ENCODE results near the gene FPR1.

Gene FPR1

DNA sequence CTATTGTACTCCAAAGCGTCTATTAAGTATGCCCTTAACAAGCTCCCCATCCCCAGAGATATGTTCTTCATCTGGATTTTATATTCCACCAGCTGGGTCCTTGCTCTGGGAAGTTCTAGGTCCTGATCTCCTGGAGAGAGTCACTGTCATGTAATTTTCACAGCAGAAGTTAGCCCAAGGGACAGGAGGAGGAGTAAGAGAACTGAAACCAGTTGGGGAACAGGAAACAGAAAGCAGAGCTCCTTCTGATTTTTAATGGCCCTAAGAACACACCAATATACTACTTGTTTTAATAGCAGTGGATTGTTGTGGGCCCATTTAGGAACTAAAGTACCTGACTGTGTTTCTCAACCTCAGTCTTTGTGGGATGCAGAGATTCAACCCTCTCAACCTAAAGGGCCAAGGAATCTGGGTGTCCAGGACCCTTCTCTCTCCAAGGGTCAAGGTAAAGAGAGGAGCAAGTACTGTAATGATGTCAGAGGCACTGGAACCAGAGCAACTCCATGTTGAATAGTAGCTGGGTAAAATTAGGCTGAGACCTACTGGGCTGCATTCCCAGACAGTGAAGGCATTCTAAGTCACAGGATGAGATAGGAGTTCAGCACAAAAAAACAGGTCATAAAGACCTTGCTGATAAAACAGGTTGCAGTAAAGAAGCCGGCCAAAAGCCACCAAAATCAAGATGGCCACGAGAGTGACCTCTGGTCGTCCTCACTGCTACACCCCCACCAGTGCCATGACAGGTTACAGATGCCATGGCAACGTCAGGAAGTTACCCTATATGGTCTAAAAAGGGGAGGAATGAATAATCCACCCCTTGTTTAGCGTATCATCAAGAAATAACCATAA is 35.2 kb upstream of the FPR1 start:
- no peak for DNase-seq (ENCODE audit: low read depth)
- no peak overlapping the region for H3K4me3 ChIP-seq (ENCODE audit: low read depth, low read length)
- TF ChIP-seq, protein P1, sequence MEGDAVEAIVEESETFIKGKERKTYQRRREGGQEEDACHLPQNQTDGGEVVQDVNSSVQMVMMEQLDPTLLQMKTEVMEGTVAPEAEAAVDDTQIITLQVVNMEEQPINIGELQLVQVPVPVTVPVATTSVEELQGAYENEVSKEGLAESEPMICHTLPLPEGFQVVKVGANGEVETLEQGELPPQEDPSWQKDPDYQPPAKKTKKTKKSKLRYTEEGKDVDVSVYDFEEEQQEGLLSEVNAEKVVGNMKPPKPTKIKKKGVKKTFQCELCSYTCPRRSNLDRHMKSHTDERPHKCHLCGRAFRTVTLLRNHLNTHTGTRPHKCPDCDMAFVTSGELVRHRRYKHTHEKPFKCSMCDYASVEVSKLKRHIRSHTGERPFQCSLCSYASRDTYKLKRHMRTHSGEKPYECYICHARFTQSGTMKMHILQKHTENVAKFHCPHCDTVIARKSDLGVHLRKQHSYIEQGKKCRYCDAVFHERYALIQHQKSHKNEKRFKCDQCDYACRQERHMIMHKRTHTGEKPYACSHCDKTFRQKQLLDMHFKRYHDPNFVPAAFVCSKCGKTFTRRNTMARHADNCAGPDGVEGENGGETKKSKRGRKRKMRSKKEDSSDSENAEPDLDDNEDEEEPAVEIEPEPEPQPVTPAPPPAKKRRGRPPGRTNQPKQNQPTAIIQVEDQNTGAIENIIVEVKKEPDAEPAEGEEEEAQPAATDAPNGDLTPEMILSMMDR (IDR thresholded peaks at IDR 0.05; ENCODE audit: control insufficient read depth, extremely low read depth, insufficient read depth), result no peak

DNA sequence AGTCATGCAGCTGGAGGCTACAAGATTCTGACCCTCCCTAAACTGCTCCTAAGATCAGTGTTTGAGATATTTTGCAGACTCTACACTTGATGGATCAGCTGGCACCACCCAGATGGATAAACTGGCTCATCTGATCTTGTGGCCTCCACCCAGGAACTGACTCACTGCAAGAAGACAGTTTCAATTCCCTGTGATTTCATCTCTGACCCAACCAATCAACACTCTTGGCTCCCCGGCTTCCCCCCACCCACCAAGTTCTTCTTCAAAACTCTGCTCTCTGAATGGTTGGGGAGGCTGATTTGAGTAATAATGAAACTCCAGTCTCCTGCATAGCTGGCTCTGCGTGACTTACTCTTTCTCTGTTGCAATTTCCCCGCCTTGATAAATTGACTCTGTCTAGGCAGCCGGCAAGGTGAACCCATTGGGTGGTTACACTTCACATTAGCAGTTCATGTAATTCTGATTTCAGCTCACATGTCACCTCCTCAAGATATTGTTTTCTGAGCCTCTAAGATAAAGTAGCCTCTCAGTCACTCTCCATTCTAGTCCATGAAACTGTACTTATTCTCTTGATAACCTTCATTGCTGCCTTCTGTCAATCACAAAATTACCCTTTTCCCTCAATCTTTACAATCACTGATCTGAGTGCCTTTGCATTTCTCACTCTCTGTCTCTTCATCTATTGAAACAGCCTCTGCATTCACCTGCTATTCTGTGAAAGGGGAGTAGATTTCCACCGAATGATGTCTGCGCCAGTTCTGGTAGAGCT is 33.4 kb upstream of the FPR1 start:
- no peak for DNase-seq (ENCODE audit: low read depth)
- TF ChIP-seq, protein P1 (IDR thresholded peaks at IDR 0.05; ENCODE audit: control insufficient read depth, extremely low read depth, insufficient read depth), result no peak
- no peak overlapping the region for H3K4me3 ChIP-seq (ENCODE audit: low read depth, low read length)

DNA sequence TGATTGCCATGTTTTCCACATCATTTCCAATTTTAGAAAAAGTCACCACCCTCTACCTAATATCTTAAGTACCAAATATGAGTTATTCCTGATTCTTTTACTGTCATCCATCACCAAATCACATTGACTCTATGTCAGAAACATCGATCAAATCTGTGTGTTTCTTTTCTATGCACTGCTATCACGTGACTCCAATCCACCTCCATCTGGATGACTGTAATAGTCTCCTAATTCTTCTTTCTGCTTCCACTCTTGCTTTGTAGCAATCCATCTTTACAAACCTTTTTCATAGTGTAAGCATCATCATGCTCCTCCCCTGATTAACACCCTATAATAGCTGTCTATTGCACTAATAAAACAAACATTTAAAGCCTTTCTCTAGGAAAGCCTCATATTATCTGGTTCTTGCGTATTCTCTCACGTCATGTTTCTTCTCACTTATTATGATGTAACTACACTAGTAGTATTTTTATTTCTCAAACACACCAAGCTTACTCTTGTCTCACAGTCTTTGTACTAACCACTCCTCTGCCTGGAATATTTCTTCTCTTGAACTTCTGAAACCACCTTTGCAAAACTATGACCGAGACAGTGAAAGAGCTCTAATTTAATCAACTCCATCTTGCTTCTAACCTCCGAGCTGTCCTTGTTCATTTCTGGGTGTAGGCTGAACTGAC is 32.6 kb upstream of the FPR1 start:
- no peak overlapping the region for H3K4me3 ChIP-seq (ENCODE audit: low read depth, low read length)
- TF ChIP-seq, protein P1 (IDR thresholded peaks at IDR 0.05; ENCODE audit: control insufficient read depth, extremely low read depth, insufficient read depth), result no peak
- DNase-seq (ENCODE audit: low read depth), result no peak

DNA sequence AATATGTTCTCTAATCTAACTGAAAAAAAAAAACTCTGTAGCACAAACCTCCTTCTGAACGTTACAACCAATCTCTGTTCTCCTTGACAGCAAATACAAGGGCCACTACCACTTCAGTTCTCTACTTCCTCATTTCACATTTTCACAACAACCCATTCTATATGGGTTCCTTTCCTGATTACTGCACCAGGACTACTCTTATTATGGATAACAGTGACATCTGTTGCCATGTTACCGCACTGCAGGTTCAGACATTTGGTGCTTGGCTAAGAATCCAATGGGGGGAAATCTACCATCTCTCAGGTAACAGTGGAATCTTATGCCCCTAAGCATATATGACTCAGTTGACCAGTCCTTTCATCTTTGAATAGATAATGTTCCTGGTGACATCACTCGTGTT is 31.7 kb upstream of the FPR1 start:
- no peak for DNase-seq (ENCODE audit: low read depth)
- no peak overlapping the region for H3K4me3 ChIP-seq (ENCODE audit: low read depth, low read length)
- TF ChIP-seq, protein P1 (IDR thresholded peaks at IDR 0.05; ENCODE audit: control insufficient read depth, extremely low read depth, insufficient read depth), result peak; percentile 53

DNA sequence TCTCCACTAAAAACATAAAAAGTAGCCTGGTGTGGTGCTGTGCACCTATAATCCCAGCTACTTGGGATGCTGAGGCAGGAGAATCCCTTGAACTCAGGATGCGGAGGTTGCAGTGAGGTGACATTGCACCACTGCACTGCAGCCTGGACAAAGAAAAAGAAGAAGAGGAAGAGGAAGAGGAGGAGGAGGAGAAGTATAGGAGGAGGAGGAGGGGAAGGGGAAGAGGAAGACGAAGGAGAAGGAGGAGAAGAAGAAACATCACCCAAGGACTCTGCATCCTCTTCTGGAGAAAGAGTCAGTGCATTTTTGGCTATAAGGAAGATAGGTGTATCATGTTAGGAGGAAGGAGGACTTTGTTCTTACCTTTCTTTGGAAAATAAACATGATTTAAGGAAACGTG is 30.3 kb upstream of the FPR1 start:
- no peak overlapping the region for H3K4me3 ChIP-seq (ENCODE audit: low read depth, low read length)
- TF ChIP-seq, protein P1 (IDR thresholded peaks at IDR 0.05; ENCODE audit: control insufficient read depth, extremely low read depth, insufficient read depth), result no peak
- no peak for DNase-seq (ENCODE audit: low read depth)

DNA sequence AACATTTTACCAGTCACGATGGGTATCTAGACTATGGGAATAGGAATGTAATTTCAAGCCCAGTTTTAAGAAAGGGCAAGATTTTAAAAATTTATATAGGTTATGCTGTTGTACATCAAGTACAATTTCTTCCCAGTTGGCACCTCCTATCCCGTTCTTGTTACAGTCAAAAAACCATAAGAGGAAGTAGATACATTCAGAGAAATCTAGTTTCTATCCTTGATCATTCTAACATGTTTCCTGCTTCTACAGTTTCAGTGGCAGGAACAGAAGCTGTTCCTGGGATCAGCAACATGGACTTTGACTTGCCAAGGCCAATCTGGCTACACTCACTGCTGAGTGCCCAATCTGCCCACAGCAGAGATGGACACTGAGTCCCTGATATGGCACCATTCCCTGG is 28.6 kb upstream of the FPR1 start:
- no peak for DNase-seq (ENCODE audit: low read depth)
- TF ChIP-seq, protein P1 (IDR thresholded peaks at IDR 0.05; ENCODE audit: control insufficient read depth, extremely low read depth, insufficient read depth), result no peak

More for the DNA sequence above, 28.6 kb upstream of the FPR1 start:
- no peak overlapping the region for H3K4me3 ChIP-seq (ENCODE audit: low read depth, low read length)
